Measurements from ENCODE around the gene CHMP4A. TPM values are rescaled to one million over a fixed set of nuclear protein-coding genes. Genes with fewer than 3 reads are reported as not detected.

CHMP4A gene
- total and polyA plus RNA-seq, 2 of the 13 experiments (the other 11 are each of a cell fraction or from before 2014, with no cell fraction given), result 83.6 to 113 TPM

DNA sequence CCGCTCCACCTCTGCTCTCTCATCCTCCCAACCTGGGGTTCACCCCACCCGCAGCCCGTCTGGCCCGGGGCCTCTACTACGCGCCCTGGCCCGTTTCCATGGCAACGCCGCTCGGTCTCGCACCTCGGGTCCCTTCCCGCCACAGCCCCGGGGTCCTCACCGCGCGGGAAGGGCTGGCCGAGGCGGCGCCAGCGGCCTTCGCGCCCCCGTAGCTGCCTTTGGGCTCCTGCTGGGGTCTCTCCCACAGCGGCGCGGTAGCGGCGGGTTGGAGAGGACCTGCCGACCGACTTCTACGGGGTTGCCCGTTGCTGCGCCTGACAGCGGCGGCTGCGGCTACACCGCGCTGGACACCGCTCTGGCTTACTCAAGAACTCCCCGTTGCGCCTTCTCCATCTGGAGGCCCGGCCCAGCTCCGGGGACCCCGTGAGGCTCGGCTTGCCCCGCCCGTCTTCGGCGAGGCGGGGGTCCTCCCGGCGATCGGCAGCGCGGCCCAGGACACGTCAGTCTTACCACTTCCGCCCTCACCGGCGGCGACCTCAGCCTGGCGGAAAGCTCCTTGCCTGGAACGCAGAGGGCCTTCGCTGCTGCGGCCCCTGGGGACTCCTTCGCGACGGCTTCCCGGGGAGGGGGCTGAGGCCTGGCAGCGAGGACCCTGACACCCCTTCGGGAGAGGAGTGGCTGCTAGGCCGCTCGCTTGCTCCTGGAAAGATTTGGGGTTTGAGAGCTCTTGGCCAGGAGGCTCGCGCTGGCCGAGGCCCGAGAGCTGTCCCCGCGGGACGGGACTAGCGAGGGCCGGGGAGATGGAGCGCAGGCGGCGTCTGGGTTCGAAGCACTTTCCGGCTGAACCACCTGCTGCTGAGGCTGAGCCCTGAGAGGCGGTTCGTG, 17.9 kb downstream of the CHMP4A start, which contains the start of gene TM9SF1 (continued):
- peak; percentile 95 for TF ChIP-seq MEF2D (CRISPR knock-in tag; IDR thresholded peaks at IDR 0.05)
- TF ChIP-seq ZNF564 (CRISPR knock-in tag; IDR thresholded peaks at IDR 0.05), result no peak
- TF ChIP-seq ZNF75D (CRISPR knock-in tag; IDR thresholded peaks at IDR 0.05; ENCODE audit: borderline replicate concordance), result no peak
- peak; percentile 97 for TF ChIP-seq HMGXB3 (CRISPR knock-in tag; IDR thresholded peaks at IDR 0.05; ENCODE audit: borderline replicate concordance)
- no peak for TF ChIP-seq GLMP (CRISPR knock-in tag; IDR thresholded peaks at IDR 0.05; ENCODE audit: borderline replicate concordance)
- peak; percentile 90; the same call in 1 of the 2 replicates for TF ChIP-seq DR1 (CRISPR knock-in tag; IDR thresholded peaks at IDR 0.05)
- no peak for TF ChIP-seq NR2F6 (IDR thresholded peaks at IDR 0.05)
- peak; percentile 75 for TF ChIP-seq NR2F6 (CRISPR knock-in tag; IDR thresholded peaks at IDR 0.05)
- peak; percentile 93 for TF ChIP-seq ZNF205 (CRISPR knock-in tag; IDR thresholded peaks at IDR 0.05)
- TF ChIP-seq, protein P1, sequence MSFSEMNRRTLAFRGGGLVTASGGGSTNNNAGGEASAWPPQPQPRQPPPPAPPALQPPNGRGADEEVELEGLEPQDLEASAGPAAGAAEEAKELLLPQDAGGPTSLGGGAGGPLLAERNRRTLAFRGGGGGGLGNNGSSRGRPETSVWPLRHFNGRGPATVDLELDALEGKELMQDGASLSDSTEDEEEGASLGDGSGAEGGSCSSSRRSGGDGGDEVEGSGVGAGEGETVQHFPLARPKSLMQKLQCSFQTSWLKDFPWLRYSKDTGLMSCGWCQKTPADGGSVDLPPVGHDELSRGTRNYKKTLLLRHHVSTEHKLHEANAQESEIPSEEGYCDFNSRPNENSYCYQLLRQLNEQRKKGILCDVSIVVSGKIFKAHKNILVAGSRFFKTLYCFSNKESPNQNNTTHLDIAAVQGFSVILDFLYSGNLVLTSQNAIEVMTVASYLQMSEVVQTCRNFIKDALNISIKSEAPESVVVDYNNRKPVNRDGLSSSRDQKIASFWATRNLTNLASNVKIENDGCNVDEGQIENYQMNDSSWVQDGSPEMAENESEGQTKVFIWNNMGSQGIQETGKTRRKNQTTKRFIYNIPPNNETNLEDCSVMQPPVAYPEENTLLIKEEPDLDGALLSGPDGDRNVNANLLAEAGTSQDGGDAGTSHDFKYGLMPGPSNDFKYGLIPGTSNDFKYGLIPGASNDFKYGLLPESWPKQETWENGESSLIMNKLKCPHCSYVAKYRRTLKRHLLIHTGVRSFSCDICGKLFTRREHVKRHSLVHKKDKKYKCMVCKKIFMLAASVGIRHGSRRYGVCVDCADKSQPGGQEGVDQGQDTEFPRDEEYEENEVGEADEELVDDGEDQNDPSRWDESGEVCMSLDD (CRISPR knock-in tag; IDR thresholded peaks at IDR 0.05; ENCODE audit: borderline replicate concordance), result peak; percentile 92
- TF ChIP-seq RCOR2 (CRISPR knock-in tag; IDR thresholded peaks at IDR 0.05), result peak; percentile 80; the same call in 1 of the 2 replicates
- TF ChIP-seq THRA (CRISPR knock-in tag; IDR thresholded peaks at IDR 0.05; ENCODE audit: borderline replicate concordance), result peak; percentile 93
- TF ChIP-seq ATF5 (CRISPR knock-in tag; IDR thresholded peaks at IDR 0.05; ENCODE audit: low read depth), result peak; percentile 96
- TF ChIP-seq TBL1XR1 (IDR thresholded peaks at IDR 0.05; ENCODE audit: borderline replicate concordance, low read length, partially characterized antibody), result no peak
- TF ChIP-seq, protein P2, sequence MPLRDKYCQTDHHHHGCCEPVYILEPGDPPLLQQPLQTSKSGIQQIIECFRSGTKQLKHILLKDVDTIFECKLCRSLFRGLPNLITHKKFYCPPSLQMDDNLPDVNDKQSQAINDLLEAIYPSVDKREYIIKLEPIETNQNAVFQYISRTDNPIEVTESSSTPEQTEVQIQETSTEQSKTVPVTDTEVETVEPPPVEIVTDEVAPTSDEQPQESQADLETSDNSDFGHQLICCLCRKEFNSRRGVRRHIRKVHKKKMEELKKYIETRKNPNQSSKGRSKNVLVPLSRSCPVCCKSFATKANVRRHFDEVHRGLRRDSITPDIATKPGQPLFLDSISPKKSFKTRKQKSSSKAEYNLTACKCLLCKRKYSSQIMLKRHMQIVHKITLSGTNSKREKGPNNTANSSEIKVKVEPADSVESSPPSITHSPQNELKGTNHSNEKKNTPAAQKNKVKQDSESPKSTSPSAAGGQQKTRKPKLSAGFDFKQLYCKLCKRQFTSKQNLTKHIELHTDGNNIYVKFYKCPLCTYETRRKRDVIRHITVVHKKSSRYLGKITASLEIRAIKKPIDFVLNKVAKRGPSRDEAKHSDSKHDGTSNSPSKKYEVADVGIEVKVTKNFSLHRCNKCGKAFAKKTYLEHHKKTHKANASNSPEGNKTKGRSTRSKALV (CRISPR knock-in tag; IDR thresholded peaks at IDR 0.05), result peak; percentile 97

Data from HepG2 (cell line).